ENCODE results near the gene UGT3A1. TPM values are rescaled to one million over a fixed set of nuclear protein-coding genes. Genes with fewer than 3 reads are reported as not detected.

The UGT3A1 gene
- total RNA-seq, 1 experiment from 2014 or later = not detected

- Mint-ChIP-seq H3K27ac (ENCODE audit: unreplicated experiment) (no peak overlapping the region), H3K4me3 (ENCODE audit: low read depth, unreplicated experiment) (no peak overlapping the region), H3K36me3 (ENCODE audit: insufficient read depth, unreplicated experiment) (no peaks in the 10 kb centered on the region), H3K9me3 (ENCODE audit: low read depth, unreplicated experiment) (peaks cover 3% of the 10 kb centered on the region), H3K27me3 (ENCODE audit: unreplicated experiment) (no peaks in the 10 kb centered on the region), H3K4me1 (ENCODE audit: low read depth, unreplicated experiment) (no peaks in the 10 kb centered on the region)
- intact Hi-C loops (cut with micrococcal nuclease; ENCODE audit: unreplicated experiment) = no loop called here
- no peak for DNase-seq
- no peak for TF ChIP-seq CTCF (IDR thresholded peaks at IDR 0.05; ENCODE audit: unreplicated experiment)
- CTCF ChIA-PET = no interaction called here
- BruUV-seq (replicated peaks) = no TSS peak
Measured at GRCh38 chr5:36001032-36001431, 9.8 kb upstream of the UGT3A1 start.

DNA sequence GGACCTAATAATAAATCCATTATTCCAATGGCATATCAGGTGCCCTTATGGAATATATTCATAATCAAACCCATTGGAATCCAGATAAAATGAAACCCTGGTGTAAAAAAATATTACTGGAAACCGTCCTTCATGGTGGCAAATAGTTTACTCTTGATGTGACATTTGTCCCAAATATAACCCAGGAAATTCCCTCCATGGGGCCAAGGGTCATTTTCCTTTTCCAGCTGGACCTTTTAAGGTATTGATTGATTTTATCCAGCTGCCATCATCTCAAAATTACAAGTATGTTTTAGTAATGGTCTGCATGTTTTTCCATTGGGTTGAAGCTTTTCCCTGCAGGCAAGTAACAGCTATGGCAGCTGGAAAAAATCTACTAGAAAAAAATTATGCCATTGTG is 8.4 kb upstream of the UGT3A1 start:
- intact Hi-C loops (cut with micrococcal nuclease; ENCODE audit: unreplicated experiment) = no loop called here
- BruUV-seq (replicated peaks) = no TSS peak
- Mint-ChIP-seq H3K4me3 (ENCODE audit: low read depth, unreplicated experiment) (no peak overlapping the region), H3K4me1 (ENCODE audit: low read depth, unreplicated experiment) (no peaks in the 10 kb centered on the region), H3K36me3 (ENCODE audit: insufficient read depth, unreplicated experiment) (no peaks in the 10 kb centered on the region), H3K9me3 (ENCODE audit: low read depth, unreplicated experiment) (peaks cover 5% of the 10 kb centered on the region), H3K27me3 (ENCODE audit: unreplicated experiment) (no peaks in the 10 kb centered on the region), H3K27ac (ENCODE audit: unreplicated experiment) (no peak overlapping the region)
- TF ChIP-seq CTCF (IDR thresholded peaks at IDR 0.05; ENCODE audit: unreplicated experiment) = no peak
- CTCF ChIA-PET = no interaction called here
- no peak for DNase-seq

GRCh38 chr5:35996076-35996475 is 4.9 kb upstream of the UGT3A1 start:
- no peaks in the 10 kb centered on the region for H3K27me3 Mint-ChIP-seq (ENCODE audit: unreplicated experiment)
- BruUV-seq (replicated peaks) = no TSS peak
- no peak for TF ChIP-seq CTCF (IDR thresholded peaks at IDR 0.05; ENCODE audit: unreplicated experiment)
- intact Hi-C loops (cut with micrococcal nuclease; ENCODE audit: unreplicated experiment) = no loop called here
- H3K4me1 Mint-ChIP-seq (ENCODE audit: low read depth, unreplicated experiment) = no peaks in the 10 kb centered on the region
- peaks cover 5% of the 10 kb centered on the region for H3K9me3 Mint-ChIP-seq (ENCODE audit: low read depth, unreplicated experiment)
- no peaks in the 10 kb centered on the region for H3K36me3 Mint-ChIP-seq (ENCODE audit: insufficient read depth, unreplicated experiment)
- H3K4me3 Mint-ChIP-seq (ENCODE audit: low read depth, unreplicated experiment) = no peak overlapping the region
- CTCF ChIA-PET = no interaction called here
- no peak for DNase-seq
- no peak overlapping the region for H3K27ac Mint-ChIP-seq (ENCODE audit: unreplicated experiment)

DNA sequence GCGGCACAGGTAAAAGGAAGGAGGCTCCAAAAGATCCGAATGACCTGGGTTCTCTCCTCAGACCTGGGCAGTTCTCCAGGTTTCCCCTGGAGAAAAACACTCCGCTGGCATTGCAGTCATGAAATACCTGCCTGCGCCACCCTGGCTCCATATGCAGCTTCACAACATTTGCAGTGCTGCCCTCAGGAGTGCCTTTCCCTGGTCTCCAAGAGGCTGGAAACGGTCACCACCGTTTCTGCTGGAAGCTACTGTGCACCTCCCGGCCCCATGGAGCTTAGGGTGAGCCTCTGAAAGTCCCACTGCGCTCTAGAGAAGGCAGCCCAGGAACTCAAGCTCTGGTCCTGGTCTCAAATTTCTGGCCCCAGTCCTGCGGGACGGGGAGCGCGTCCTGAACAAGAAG is 670 bp downstream of the UGT3A1 start:
- no peak for DNase-seq
- Mint-ChIP-seq H3K27ac (ENCODE audit: unreplicated experiment) (no peak overlapping the region), H3K9me3 (ENCODE audit: low read depth, unreplicated experiment) (peaks cover 11% of the 10 kb centered on the region), H3K4me3 (ENCODE audit: low read depth, unreplicated experiment) (no peak overlapping the region), H3K36me3 (ENCODE audit: insufficient read depth, unreplicated experiment) (no peaks in the 10 kb centered on the region), H3K4me1 (ENCODE audit: low read depth, unreplicated experiment) (no peaks in the 10 kb centered on the region), H3K27me3 (ENCODE audit: unreplicated experiment) (no peaks in the 10 kb centered on the region)
- CTCF ChIA-PET = no interaction called here
- intact Hi-C loops (cut with micrococcal nuclease; ENCODE audit: unreplicated experiment) = no loop called here
- no peak for TF ChIP-seq CTCF (IDR thresholded peaks at IDR 0.05; ENCODE audit: unreplicated experiment)
- no TSS peak for BruUV-seq (replicated peaks)

- intact Hi-C loops (cut with micrococcal nuclease; ENCODE audit: unreplicated experiment) = no loop called here
- no peak for DNase-seq
- no peaks in the 10 kb centered on the region for H3K27me3 Mint-ChIP-seq (ENCODE audit: unreplicated experiment)
- TF ChIP-seq CTCF (IDR thresholded peaks at IDR 0.05; ENCODE audit: unreplicated experiment) = no peak
- H3K4me3 Mint-ChIP-seq (ENCODE audit: low read depth, unreplicated experiment) = no peak overlapping the region
- no peaks in the 10 kb centered on the region for H3K36me3 Mint-ChIP-seq (ENCODE audit: insufficient read depth, unreplicated experiment)
- H3K4me1 Mint-ChIP-seq (ENCODE audit: low read depth, unreplicated experiment) = no peaks in the 10 kb centered on the region
- no TSS peak for BruUV-seq (replicated peaks)
- CTCF ChIA-PET = no interaction called here
- H3K27ac Mint-ChIP-seq (ENCODE audit: unreplicated experiment) = no peak overlapping the region
- peaks cover 9% of the 10 kb centered on the region for H3K9me3 Mint-ChIP-seq (ENCODE audit: low read depth, unreplicated experiment)
Measured at GRCh38 chr5:35988529-35988928, 2.7 kb downstream of the UGT3A1 start.

All from Calu3 (cell line).